NCI-H146 treated with DMSO at 0.1 percent for 48 hours (cell line): ENCODE results near the gene ADRA2B.
A peak's percentile ranks its signal among the peaks of the same experiment; 100 is the strongest.
"Not testable (repeated sequence)": the region's sequence is repeated elsewhere in the genome, so short reads cannot be mapped to it uniquely, and the experiment has no call there.

Experiments used
- DNase-seq: peaks from one replicate; lab custom pipeline; 2025; ENCODE audit not compliant: unreplicated experiment; lab: John Stamatoyannopoulos, UW

Gene ADRA2B

DNA sequence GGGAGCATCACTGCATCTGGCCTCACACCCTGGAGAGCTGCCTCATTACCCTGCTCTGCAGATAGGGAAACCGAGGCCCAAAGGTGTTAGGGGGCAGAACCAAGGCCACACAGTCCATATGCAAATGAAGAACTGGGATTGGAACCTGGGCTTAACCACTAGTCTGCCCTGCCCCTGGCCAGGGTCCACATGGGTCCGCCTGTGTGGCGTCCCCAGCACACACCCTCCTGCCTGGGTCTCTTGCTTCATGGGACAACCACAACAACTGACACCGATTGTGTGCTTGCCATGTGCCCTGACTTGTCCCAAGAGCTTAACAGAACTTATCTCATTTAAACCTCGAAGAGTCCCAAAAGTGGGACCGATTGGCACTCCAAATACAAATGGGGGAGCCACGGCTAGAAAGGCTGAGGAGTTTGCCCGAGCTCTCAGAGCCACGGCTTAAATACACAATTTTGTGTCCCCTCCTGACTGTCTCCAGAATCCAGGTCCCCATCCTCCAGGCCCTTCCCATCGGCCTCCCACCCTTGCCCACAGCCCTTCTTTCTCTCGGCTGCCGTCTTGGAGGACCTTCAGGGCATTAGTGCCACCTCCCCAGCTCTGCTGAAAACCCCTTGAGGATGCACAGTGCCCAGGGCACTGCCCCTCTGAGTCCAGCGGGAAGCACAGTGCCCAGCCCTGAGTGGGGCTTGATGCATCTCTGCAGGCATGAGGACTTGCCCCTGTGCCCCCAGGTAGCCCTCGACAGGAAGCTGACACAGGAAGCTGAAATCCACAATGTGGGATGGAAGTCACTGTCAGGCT lies 34.6 kb upstream of the ADRA2B start:
- no peak for DNase-seq

DNA sequence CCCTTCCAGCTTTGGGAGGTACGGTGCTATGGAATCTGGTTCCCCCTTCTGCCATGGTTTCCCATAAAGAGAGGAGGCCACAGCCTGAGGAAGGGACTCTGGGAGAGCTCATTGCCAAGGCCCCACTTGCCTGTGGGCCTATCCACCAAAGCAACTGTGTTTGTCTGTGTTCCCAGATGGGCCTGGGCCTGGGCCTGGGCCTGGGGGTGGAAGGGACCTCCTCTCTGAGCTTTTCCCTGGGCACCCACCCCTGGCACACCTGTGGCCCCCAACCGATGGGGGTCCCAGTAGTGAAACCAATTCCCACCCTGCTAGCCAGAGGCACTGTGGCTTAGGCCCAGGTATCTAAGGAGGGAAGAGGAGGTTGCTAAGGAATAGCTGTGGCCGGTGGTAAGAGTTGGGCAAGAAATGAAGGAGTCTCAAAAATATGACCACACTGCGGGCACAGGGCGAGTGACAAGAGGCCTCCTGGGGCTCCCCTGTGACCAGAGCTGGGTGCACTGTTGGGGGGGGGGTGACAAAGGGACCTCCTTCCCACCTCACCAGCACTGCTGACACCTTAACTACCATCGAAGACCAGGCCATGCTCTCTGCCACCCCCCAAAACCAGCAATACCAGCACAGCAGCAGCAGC lies 33.8 kb upstream of the ADRA2B start:
- DNase-seq = no peak

- peak; percentile 12 for DNase-seq
Observed at GRCh38 chr2:96148410-96149217, 32.2 kb upstream of the ADRA2B start.

DNA sequence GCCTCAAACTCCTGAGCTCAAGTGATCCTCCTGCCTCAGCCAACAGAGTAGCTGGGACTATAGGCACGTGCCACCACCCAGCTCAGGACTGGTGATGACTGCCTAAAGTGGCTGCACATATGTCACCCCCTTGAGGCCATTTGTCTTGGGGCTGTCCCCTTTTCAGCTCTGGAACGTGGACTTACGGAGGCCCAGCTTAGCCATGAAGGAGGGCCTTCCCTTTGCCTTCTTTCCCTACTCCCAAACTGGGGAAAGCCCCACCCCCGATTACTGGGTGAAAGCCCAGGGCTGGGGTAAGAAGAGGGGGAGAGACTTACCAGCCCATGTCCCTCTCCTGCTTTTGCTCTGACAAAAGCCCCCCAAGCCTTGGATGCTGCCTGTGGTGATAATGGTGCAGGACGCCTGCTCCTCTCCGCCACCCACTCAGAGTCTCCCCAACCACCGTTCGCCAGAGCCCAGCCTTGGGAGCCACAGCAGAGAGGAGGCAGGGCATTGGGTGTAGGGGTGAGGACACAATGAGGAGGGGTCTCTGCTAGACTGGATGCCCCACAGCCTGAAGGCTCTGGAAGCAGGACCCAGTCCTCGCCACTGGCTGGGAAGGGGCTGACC lies 31.3 kb upstream of the ADRA2B start:
- no peak for DNase-seq

GRCh38 chr2:96146881-96147592 lies 30.7 kb upstream of the ADRA2B start:
- DNase-seq = no peak

DNA sequence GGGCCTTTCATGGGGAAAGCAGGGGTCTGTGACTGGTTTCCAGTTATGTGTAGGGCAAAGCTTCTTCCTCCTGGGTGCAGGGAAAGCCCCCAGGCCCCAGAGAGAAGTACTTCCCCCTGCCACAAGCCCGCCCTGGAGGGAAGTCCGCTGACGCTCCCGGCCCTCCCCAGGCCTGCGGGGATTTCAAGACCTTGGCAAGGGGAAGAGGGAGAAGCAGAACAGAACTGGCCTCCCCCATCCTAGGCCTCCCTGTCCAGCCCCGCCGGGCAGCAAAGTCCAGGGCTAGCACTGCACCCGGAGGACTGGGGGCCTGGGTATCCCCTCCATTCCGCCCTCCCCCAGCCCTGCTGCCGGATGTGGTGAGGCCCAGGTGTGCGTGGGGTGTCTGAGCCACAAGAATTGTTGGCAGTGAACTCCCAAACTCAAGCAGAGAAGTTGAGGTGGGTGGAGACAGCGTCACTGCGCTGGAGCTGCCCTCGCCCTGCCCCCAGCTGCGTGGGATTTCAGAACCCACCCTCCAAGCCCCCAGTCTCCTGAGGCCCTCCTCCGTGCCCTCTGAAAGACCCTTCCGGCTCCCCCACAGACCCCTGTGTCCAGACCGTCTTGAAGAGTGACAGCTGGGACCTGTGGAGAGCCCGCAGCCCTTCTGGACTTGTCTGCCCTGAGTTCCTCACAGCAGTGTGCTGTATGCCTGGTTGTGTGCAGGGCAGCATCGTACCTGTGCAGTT lies 29.9 kb upstream of the ADRA2B start:
- no peak for DNase-seq

DNA sequence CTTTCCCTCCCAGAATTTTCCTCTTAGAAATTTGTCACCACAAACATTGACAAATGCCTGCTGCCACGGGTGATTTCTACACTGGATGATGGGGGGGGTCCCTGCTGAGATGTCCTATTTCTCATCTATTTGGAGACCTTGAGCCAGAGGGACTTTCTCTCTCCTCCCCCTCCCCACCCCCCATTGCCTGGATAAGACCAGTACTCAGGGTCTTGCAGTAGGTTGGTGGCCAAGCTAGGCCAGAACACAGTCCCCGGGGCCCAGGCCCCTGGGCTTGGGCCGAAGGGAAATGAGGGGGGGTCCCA lies 29.4 kb upstream of the ADRA2B start:
- DNase-seq = no peak

- peak; percentile 57 for DNase-seq
Observed at GRCh38 chr2:96145036-96145847, 28.9 kb upstream of the ADRA2B start, which contains the start of gene DUSP2. TSS of gene DUSP2 (minus strand) at chr2:96145440. CDS start at chr2:96145354, 86 bp downstream.

DNA sequence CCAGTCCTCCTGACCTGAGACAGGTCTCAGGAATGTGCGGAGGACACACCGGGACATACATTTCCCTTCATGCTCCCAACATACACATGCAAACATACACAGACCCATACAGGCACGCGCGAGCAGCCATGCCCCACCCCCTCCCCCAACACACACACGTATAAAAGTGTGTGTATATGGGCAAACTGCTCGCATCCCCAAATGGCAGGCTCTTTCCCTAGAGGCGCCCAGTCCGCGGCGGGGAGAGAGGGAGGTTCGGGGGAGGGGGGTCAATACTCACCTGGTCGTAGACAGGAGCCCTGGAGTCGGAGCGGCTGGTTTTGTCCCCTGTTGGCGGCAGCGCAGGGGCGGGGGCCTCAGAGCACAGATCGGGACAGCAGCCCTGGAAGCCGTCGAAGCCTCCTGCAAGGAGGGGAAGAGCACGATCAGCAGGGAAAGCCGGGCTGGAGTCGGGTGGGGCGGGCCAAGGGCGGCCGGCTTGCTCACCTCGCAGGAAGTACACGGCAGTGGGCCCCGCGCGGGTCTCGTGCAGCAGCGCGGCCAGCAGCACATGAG lies 28.2 kb upstream of the ADRA2B start:
- DNase-seq = peak; percentile 48

DNA sequence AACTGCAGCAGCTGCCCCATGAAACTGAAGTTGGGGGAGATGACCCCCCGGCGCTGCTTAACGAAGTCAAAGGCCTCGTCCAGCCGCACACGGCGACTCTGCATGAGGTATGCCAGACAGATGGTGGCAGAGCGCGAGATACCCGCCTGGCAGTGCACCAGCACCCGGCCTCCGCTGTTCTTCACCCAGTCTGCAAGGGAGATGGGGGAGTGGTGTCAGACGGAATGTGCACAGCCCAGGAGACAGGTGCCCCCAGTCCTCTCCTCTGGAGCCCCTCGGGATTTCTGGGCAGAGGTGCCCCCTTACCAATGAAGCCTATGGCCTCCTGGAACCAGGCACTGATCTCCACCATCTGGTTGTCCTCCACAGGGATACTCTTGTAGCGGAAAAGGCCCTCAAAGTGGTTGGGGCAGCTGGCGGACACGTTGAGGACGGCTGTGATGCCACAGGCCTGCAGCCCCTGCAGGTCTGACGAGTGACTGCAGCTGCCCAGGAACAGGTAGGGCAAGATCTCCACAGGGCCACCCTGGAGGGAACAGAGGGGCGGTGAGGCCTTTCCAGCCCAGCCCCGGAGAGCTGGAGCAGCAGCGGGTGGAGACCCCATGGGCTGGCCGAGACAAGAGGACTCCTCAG lies 27.6 kb upstream of the ADRA2B start:
- DNase-seq = peak; percentile 9

- DNase-seq = no peak
Observed at GRCh38 chr2:96143231-96143847, 27.0 kb upstream of the ADRA2B start.

DNA sequence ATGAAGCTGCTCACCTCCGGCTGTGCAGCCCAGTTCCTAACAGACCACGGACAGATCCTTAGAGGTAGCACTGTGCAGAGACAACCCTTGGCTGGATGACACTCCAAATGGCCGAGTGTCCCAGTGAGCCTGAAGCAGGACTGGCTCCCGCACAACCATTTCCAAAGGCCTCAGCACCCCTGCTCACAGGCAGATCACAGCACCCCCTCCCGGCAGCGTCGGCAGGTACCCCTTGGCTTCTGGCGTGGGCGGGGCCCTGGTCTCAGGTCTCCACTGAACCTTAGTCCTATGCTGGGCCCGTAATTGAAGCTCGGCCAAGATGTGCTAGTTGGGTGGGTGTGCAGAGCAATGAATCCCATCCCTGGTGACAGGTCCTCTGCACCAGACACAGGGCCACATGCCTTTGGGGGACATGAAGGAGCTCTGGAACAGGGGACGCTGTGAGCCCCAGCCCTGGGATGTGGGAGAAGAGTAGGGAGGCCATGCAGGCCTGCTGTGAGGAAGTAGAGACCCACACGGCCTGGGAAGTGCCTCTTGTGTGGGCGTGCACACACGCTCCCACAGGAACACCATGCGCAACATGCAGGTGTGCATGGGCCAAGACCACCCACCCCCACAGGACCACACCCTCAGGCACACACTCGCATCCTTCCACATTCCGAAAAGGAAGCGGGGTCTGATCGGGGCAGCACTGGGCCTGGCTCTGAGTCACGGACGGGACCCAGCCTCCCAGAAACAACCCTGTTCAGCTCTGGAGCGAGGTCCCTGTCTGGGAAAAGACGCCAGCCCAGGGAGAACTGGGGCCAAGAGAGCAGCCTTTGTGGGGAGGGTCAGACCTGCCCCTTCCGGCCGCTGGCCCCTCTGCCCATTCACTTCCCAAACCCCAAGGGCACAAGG lies 26.1 kb upstream of the ADRA2B start:
- no peak for DNase-seq

GRCh38 chr2:96141624-96141967 lies 25.2 kb upstream of the ADRA2B start:
- DNase-seq = not testable (repeated sequence)

- DNase-seq = no peak
Observed at GRCh38 chr2:96140941-96141623, 24.7 kb upstream of the ADRA2B start.

DNA sequence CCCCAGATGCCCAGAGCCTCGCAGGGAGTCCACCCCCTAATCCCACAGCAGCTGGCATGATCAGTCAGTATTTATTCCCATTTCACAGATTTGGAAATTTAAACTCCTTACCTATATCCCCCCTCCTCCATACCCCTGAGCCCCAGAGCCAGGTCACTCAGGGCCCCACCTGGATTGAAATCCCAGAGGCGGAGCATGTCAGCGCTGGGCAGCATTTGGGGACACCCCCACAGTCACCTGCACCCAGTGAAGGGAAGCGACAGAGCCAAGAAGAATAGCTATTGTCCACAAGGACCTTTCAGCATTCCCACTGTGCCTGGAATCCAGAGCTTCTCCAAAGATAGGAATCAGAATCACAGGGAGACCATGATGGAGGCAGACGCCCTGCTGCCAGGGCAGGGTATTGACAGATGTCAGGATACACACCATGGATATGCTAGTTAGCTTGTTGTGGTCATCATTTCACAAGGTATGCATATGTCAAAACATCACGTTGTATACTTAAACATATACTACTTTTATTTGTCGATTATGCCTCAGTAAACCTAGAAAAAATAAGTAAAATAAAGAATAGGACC lies 22.9 kb upstream of the ADRA2B start:
- DNase-seq = no peak
